GM23248 (cell line): ENCODE measurements around the gene SEPSECS.

Experiments used
- EZH2 ChIP-seq: fragments of 200-600 bp; sonication (generic); IDR thresholded peaks from 2 replicates; pipeline ENCODE4 v1.6.1; 2018; ENCODE audit warnings: antibody characterized with exemption, mild to moderate bottlenecking; ENCODE audit not compliant: insufficient read depth, poor library complexity, severe bottlenecking
- EZH2phosphoT487 ChIP-seq: fragments of 200-600 bp; sonication (generic); IDR thresholded peaks from 2 replicates; pipeline ENCODE4 v1.6.1; 2018; ENCODE audit warnings: antibody characterized with exemption, moderate library complexity, mild to moderate bottlenecking, low read depth; ENCODE audit not compliant: insufficient read depth

DNA sequence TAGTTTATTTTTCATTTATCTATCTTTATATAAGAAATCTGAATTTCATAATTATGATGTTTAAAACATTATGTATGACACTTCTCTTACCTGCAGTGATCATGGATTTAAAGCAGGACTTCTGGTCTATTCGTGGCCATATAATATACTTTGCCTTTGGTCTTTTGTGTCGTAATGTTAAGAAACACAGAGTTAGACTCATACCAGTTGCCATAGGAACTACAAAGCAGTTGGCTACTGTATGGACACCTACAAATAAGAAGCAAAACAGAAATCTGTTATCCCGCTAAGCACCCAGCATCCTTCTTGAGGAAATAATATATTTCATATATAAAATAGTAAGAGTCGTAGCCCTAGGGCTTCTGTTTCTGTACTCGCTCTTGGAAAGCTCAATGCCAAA lies 4.3 kb downstream of the SEPSECS start:
- no peak for TF ChIP-seq EZH2phosphoT487
- TF ChIP-seq EZH2 = no peak
